GM21360 (cell line): ENCODE data around the gene PRKCB.
"Not testable (repeated sequence)": the region's sequence is repeated elsewhere in the genome, so short reads cannot be mapped to it uniquely, and the experiment has no call there.

ENCODE experiments used
- ATAC-seq: cut with Tn5 transposase; IDR thresholded peaks from one replicate; pipeline ENCODE4 v1.9.1; 2021; ENCODE audit warnings: mild to moderate bottlenecking, moderate library complexity; ENCODE audit not compliant: unreplicated experiment

Gene PRKCB

DNA sequence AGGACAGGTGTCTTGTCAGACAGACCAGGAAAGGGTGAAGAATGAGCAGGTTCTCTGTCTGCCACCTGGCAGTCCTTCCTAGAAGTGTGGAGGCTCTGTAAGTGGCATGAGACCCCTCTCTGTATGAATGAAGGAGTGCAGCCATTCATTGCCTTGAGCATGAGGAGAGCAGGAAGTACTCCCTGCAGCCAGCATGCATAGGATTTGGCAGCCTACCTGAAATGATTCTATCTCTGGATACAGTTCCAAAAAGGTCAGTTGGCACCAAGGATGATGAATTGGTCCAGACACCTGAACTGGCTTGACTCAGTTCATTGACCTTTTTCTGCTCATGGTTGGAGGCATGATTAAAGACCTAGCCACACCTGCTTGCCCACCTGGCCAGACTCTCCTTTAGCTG is 163.0 kb downstream of the PRKCB start:
- no peak for ATAC-seq

DNA sequence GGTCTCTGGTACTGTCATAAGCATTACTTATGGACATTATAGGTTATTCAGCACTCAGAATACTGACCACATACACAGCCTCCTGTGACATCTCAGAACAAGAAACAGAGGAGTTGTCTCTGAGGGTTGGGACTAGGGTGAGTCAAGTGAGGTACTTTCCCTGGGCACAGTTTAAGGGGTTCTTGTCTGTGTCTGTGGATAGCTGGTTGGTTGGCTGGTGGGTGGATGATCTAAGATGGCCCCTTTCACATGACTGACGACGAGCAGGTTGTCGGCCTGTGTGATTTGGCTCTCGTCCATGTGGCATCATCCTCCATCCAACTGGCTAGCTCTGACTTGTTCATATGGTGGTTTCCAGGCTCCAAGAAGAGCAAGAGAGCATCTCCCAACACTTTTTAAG is 163.9 kb downstream of the PRKCB start:
- ATAC-seq: no peak

DNA sequence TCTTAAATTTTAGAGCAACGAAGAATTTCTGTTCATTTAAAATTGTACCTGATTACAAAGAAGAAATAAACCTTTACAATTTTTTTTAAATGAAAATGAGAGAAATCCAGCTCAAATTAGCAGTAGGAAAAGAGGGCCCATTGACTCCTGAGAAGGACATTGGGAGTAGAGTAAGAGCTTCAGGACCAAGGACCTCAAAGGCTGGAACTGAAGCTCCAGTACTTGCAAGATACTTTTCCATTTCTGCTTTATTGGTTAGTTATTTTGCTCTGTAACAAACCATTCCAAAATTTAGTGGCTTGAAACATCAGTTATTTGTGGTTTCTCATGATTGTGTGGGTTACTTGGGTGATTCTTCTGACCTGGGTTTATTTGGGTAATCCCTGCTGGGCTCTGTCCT is 165.9 kb downstream of the PRKCB start:
- no peak for ATAC-seq

DNA sequence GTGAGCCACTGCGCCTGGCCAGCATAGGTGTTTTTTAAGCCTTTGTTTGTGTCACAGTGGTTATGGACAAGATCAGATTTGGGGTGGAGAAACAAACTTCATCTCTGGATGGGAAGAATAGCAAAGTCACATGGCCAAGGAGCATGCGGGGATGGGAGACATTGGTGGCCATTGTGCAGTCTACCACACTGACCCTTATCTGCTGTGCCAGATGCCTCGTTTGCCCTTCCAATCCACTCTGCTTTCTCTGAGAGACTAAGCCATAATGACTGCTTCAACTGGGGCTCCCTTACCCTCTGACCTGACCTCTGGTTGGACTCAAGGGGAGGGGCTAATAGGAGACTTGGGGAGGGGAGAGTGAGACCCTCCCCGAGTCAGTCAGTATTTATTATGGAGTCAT is 166.8 kb downstream of the PRKCB start:
- no peak for ATAC-seq

DNA sequence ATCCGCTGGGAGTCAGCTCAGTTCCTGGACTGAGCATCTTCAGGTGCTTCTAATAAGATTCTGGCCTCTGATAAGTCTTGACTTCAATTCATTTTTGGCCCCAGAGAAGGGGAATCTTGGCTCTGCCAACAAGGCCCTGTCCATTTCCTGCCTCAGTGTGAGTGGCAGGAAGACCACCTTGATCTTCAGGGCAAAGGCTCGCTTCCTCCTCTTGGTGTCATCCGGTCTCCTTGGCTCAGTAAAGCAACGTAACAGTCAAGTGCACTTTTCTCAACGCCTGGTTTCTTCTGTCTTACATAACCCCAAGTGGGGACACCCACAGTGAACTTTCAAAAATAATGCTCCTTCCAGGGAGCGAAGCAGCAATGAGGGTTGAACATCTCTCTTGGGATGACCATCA is 169.8 kb downstream of the PRKCB start:
- ATAC-seq: no peak

DNA sequence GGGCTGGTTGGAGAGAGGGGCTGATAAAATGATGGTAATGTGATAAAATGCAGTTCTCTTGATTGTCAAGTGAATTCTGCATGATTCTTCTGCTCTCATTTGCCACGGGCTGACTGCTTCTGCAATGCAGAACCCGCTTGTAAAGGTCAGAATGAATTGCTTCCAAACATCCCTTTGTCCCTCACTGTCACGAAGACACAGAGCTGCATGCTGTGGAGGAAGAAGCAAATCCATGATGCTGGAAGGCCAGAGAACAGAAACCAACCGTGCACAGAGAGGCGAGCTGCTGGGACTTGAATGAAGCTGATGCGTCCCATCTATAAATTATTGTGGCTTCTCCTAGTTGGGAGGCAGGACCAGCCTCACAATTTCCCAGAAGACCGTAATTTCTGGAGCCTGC is 171.6 kb downstream of the PRKCB start:
- no peak for ATAC-seq

DNA sequence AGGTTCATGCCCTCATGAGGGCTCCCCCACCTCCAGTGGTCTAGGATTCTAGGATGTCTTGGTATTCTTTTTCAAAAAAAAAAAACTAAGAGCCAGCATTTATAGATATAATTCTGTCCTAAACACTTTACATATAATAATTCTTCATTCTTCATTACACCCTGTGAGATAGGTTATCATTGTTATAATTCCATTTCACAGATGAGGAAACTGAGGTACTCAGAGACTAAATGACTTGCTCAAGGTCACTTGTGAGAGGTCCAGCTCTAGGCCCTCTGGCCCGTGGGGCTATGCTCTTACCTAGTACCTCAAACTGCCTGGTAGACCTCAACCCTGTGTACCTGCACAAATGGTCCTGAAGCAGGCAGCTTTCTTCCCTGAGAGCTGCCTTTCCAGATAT is 172.2 kb downstream of the PRKCB start:
- no peak for ATAC-seq

DNA sequence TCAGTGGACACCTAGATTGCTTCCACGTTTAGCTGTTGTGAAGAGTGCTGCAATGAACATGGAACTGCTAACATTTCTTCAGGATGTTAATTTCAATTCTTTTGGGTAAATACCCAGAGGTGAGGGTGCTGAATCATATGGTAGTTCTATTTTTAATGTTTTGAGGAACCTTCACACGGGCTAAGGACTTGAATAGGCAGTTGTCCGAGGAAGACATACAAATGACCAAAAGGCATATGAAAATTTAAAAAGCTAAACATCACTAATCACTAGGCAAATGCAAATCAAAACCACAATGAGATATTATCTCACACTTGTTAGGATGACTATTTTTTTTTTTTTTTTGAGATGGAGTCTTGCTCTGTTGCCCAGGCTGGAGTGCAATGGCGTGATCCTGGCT is 173.3 kb downstream of the PRKCB start:
- no peak for ATAC-seq

DNA sequence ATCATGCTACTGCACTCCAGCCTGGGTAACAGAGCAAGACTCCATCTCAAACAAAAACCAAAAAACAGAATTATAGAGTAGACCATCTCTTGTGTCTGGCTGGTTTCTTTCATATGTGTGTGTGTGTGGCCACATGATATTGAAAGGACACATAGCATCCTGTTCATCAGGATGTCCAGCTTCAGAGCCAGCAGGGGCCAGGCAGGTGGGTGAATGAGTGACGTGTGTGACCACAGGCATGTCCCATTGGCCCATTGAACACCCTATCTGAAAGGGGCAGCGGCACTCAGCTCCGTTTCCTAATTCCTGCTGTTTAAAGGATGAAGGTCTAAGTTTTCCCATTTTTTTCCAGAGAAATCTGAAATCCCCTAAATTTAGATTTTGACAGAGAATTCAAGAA is 174.2 kb downstream of the PRKCB start:
- no peak for ATAC-seq

DNA sequence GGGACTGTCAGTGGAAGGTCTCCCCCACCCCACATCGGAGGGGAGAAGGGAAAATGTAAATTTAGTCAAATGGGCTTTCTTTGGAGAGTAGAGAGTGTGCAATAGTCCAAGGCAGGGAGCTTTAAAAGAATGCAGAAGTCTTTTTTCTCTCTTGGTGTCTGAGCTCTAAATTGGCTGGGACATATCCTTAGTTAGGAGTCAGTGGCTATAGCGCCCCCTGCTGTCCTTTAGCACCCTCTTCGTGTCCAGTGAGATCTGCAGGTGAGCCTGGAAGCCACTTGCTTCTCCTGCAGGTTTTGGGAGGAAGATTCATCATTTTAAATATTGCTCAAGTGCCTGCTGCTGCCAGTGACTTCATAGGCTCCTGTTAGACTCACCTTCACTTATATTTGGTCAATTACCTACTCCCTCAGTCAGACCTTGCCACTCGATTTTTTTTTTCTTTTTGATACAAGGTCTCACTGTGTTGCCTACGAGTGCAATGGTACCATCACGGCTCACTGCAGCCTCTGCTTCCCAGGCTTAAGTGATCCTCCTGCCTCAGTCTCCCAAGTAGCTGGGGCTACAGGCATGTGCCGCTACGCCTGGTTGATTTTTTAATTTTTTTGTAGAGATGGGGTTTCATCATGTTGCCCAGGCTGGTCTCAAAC is 174.8 kb downstream of the PRKCB start:
- peak; percentile 33 for ATAC-seq

DNA sequence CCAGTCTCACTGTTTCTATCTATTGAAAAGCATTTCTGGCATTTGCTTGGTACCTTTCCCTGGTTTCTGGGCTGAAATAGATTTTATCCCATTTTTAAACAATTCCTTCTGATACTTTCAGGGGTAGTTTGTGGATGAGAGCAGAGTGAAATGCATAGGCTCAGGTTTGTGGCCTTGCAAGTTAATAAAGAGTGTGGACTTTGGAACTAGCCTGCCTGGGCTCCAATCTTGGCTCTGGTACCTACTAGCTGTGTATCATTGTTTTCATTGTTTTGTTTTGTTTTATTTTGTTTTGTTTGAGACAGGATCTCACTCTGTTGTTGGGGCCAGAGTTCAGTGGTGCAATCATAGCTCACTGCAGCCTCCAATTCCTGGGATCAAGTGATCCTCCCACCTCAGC is 175.5 kb downstream of the PRKCB start:
- no peak for ATAC-seq

DNA sequence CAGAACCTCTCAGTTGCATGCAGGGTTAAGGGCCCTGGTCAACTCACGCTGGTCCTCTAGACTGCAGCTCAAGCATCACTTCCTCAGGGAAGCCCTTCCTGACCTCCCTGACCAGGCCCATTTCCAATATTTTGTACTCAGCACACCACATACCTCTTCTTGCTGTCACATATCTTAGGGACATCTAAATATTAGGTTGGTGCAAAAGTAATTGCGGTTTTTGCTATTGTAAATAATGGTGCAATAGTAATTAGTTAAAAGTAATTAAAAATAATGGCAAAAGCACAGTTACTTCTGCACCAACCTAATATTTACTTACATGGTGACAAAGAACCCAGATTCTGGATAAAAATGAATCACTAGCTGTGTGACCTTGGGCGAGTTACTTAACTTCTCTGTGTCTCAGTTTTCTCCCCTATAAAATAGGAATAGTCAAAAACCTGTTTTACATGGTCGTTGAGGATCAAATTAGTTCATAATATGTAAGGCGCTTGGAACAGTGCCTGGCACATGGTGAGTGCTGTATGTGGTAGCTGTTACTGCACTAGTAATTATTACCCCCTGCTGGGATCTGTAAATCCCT is 177.4 kb downstream of the PRKCB start:
- ATAC-seq: no peak

DNA sequence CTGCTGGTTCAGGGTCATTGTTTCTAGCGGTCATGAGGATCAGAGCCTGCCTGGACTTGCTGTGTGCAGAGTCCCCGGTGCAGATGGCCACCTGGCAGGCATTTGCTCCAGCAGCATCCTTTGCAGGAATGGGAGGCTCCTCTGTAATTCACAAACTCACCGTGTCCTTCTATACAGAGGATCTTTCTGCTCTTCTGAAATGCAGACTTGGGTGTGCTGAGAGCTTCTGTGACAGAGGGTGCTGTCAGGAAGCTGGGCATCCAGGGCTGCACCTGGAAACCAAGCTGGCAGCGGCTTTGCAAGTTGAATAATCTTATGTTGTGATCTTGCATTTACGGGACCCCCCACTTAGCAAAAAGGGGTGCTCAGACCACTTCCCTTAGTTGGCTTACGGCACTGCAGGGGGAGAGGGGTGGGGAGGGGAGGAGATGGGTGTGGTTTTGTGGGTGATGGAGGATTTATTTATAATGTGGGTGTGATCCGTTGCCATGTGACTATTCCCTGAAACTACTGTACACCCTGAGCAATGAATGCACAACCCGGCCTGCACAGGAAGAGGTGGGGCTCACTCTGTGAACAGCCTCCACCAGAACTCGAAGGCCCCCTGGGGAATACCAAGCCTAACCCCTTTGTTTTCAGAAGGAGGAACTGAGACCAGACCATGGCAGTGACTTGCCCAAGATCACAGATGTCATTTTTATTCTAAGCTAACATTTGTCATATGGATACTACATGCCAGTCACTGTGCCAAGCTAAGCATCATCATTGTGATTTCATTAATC is 178.3 kb downstream of the PRKCB start:
- ATAC-seq: peak; percentile 90

DNA sequence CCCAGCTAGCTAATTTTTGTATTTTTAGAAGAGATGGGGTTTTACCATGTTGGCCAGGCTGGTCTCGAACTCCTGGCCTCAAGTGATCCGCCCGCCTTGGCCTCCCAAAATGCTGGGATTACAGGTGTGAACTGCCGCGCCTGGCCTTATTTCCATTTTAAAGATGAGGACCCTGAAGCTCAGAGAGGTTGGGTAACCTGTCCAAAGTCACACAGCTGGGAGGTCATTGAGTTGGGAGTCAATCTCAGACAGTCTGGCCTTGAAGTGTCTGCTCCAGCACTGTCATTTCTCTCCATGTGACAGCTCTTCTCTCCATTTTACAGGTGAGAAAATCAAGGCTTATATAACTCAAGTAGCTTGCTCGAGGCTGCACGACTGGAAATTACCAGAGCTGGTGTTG is 179.2 kb downstream of the PRKCB start:
- ATAC-seq: not testable (repeated sequence)

DNA sequence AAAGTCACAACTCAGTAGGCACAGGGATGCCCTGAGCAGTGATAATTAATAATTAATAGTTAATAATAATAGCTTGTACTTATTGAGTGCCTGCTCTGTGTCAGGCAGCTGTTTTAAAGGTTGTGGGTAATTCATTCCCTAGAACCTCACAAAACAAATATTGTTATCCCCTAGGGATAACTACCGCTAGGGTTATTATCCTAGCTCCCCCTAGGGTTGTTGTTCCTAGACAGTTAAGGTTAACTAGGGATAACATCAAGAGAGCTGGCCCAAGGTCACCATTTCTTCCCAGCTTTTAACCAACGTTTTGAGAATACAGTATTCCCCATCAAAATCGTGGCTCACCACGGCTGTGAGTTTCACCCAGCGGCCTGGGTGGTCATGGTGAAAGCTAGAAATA is 180.1 kb downstream of the PRKCB start:
- ATAC-seq: no peak

DNA sequence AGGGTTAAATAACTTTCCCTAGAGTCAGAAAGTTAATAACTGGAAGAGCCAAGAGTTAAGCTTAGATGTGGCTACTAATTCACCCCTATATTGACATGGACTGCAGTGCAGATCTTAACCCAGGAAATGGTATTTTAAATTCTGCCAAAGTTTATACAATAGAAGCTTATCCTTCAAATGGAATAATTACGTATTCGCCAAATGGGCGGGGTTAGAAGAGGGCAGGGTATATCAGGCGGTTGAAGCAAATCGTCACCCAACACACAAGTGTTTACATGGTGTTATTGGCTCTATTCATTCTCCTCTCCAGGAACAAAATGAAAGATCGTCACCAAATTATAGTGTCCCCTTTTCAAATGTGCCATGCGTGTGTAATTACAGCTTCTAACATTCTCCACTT is 182.7 kb downstream of the PRKCB start:
- ATAC-seq: no peak

DNA sequence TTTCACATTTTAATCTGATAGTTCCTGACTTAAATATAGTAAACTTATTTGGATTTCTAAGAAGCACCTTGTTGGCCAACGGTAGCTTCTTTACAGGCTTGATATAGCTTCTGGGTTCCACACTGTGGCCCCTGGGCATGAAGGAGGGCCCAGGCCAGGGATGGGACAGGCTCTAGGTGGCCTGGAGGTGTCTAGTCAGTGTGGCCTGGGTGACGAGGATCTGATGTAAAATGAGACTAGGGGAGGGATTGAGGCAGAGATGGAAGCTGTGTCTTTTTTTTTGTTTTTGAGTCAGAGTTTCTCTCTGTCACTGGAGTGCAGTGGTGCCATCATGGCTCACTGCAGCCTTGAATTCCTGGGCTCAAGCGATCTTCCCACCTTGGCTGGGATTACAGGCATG is 187.0 kb downstream of the PRKCB start:
- ATAC-seq: no peak

DNA sequence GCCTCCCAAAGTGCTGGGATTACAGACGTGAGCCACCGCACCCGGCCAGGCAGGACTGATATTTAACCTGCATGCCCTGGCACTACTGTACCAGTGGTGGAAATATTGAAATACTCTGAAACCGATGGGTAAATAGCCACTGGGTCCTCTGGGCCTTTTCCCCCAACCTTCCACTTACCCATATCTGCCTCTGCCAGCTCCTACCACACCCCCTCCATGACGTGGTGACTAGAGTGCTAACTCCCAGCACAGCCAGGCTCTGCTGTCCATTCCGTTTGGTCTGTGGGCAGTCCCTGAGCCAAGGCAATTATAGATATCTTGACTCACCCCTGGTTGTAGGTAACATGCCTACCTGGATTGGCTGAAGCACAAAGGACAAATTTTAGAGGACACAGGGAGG is 187.8 kb downstream of the PRKCB start:
- ATAC-seq: no peak

DNA sequence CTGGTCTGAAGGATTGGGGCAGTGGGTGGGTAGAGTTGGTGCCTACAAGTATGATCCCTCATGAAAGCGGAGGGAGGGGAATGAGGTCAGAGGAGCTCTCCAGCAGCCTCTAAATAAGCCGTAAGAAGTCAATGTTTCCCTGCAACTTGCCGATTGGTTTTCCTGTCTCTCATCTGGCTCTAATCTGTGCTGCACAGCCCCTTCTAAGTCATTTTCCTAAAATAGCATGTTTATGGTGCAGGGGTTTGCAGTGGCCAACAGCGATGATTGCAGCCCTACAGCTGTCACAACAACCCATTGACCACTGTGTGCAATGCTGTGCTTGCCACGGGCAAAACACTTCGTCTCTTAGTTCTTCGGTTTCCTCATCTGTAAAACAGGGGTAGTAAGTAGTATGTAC is 189.2 kb downstream of the PRKCB start:
- ATAC-seq: no peak

DNA sequence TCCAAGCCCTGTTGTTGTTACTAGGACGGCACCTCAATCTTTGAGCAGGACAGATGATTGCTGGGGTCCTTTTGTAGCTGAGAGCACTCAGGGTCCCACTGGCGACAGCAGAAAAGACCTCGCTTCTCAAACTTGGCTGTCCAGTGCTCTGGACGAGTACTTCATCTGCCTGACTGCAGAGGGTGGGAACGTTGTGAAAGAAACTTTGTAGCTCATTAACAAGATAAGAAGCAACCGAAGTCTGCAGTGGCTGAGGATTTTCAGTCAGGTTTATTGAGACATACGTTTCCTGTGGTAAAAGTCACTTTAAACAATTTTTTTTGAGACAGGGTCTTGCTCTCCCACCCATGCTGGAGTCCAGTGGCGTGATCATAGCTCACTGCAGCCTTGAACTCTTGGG is 191.7 kb downstream of the PRKCB start:
- no peak for ATAC-seq

DNA sequence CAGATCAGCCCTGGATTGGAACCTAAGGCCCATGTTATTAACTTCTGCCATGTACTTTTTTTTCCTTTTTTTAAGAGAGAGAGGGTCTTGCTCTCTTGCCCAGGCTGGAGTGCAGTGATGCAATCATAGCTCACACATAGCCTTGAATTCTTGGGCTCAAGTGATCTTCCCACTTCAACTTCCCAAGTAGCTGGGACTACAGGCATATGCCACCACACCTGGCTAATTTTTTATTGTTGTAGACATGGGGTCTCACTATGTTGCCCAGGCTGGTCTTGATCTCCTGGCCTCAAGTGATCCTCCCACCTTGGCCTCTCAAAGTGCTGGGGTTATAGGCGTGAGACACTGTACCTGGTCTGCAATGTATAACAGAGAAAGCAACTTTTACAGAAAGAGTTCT is 194.1 kb downstream of the PRKCB start:
- ATAC-seq: not testable (repeated sequence)

DNA sequence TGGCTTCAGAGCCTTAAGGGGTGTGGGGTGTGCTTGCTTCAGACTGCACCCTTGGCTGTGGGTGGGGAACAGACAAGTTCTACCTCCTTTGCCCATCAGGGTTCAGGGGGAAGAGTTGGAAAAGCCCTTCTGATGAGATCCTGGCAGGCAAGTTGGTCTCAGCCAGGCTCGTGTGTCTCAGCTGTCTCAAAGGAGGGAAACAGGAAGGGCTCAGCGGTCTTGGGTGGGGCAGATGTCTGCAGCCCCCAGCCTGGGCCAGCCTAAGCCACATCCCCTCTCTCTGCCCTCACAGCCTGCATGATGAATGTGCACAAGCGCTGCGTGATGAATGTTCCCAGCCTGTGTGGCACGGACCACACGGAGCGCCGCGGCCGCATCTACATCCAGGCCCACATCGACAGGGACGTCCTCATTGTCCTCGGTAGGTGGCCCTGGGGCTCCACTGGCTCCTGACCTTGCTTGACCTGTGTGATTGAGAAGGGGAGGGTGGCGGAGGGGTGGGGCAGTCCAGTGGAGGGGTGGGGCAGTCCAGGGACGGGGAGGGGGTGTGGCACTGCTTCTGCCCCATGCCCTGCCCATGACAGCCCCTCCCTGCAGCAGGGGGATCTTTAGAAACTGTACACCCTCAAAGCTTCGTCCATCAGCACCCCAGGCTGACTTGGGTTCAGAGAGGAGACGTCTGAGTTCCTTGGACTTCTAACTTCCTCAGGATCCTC is 199.5 kb downstream of the PRKCB start:
- no peak for ATAC-seq
